ENCODE results near the gene KCTD8.

DNA sequence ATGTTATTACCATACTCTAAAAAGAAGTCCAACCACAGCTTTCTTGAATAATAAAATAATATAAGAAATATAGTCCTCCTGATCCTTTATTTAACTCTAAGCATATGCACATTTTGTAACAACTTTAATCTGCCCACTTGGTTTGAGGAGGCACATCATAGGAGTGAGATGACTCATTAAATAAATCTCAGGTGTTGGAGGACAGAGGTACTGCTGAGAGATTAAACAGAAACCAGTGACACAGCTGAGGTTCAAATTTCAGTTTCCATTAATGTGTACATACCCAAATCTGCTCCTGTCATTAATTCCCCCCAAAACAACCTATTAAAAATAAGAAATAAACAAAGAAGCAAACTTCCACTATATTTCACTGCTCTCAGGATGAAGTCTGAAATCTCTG is 211.0 kb downstream of the KCTD8 start:
- TF ChIP-seq, protein P1, sequence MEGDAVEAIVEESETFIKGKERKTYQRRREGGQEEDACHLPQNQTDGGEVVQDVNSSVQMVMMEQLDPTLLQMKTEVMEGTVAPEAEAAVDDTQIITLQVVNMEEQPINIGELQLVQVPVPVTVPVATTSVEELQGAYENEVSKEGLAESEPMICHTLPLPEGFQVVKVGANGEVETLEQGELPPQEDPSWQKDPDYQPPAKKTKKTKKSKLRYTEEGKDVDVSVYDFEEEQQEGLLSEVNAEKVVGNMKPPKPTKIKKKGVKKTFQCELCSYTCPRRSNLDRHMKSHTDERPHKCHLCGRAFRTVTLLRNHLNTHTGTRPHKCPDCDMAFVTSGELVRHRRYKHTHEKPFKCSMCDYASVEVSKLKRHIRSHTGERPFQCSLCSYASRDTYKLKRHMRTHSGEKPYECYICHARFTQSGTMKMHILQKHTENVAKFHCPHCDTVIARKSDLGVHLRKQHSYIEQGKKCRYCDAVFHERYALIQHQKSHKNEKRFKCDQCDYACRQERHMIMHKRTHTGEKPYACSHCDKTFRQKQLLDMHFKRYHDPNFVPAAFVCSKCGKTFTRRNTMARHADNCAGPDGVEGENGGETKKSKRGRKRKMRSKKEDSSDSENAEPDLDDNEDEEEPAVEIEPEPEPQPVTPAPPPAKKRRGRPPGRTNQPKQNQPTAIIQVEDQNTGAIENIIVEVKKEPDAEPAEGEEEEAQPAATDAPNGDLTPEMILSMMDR (IDR thresholded peaks at IDR 0.05): no peak
- TF ChIP-seq POLR2A (IDR thresholded peaks at IDR 0.05) (no peak), POLR2AphosphoS5 (IDR thresholded peaks at IDR 0.05) (no peak), EP300 (IDR thresholded peaks at IDR 0.05) (no peak)

Data from stomach (tissue), 4 donors.